Liver (tissue), 9 donors: ENCODE results near the gene SPOCK2. TPM values are rescaled to one million over a fixed set of nuclear protein-coding genes. Genes with fewer than 3 reads are reported as not detected.
"Not testable (repeated sequence)": the region's sequence is repeated elsewhere in the genome, so short reads cannot be mapped to it uniquely, and the experiment has no call there.

Source experiments
- DNase-seq: peaks from one replicate; pipeline ENCODE4 v3.0.0-alpha.2; 2017; ENCODE audit warnings: low spot score
- H3K27ac ChIP-seq, 2 donors: one replicate each; pipeline ENCODE4 v1.7.0; 2013; ENCODE audit warnings: inconsistent platforms in 2 of 2, low read length in 2 of 2, control low read depth in 1 of 2, low read depth in 1 of 2, mild to moderate bottlenecking in 1 of 2
- H3K27me3 ChIP-seq, 4 donors: one replicate each; pipeline versions ENCODE4 v1.6.1 to v1.7.0; 2013; ENCODE audit warnings: low read length in 3 of 4, inconsistent platforms in 1 of 4, mild to moderate bottlenecking in 1 of 4, moderate library complexity in 1 of 4; ENCODE audit not compliant: control insufficient read depth in 4 of 4, insufficient read depth in 4 of 4
- H3K36me3 ChIP-seq, 4 donors: one replicate each; pipeline versions ENCODE4 v1.6.1 to v1.7.0; 2013; ENCODE audit warnings: low read length in 3 of 4, mild to moderate bottlenecking in 3 of 4, low read depth in 1 of 4, moderate library complexity in 1 of 4; ENCODE audit not compliant: control insufficient read depth in 4 of 4, insufficient read depth in 3 of 4
- H3K4me1 ChIP-seq, 4 donors: one replicate each; pipeline versions ENCODE4 v1.6.1 to v1.7.0; 2013; ENCODE audit warnings: low read length in 3 of 4, mild to moderate bottlenecking in 3 of 4, moderate library complexity in 1 of 4; ENCODE audit not compliant: control insufficient read depth in 4 of 4, insufficient read depth in 4 of 4
- H3K4me3 ChIP-seq, 3 donors: one replicate each; pipeline versions ENCODE4 v1.6.1 to v1.7.0; 2013; ENCODE audit warnings: low read length in 3 of 3, control low read depth in 1 of 3, low read depth in 1 of 3, mild to moderate bottlenecking in 1 of 3
- H3K9ac ChIP-seq, 2 donors: one replicate each; pipeline ENCODE4 v1.7.0; 2013; ENCODE audit warnings: low read length in 2 of 2, mild to moderate bottlenecking in 2 of 2, moderate library complexity in 2 of 2, control low read depth in 1 of 2, low read depth in 1 of 2
- H3K9me3 ChIP-seq, 4 donors: one replicate each; pipeline versions ENCODE4 v1.6.1 to v1.7.0; 2013; ENCODE audit warnings: low read length in 3 of 4; ENCODE audit not compliant: control insufficient read depth in 4 of 4
- EGR1 ChIP-seq, 2 donors: IDR thresholded peaks; 2 replicates each; pipeline ENCODE4 v1.6.1; 2016 to 2018; ENCODE audit warnings: antibody characterized with exemption in 2 of 2, low read depth in 2 of 2
- FOXA2 ChIP-seq: IDR thresholded peaks from 2 replicates; pipeline ENCODE4 v1.6.1; 2016; ENCODE audit warnings: antibody characterized with exemption
- HNF4A ChIP-seq, 2 donors: conservative IDR thresholded peaks; 2 replicates each; pipeline ENCODE4 v1.6.1; 2016; ENCODE audit warnings: antibody characterized with exemption in 2 of 2, mild to moderate bottlenecking in 2 of 2
- HNF4G ChIP-seq: IDR thresholded peaks from 2 replicates; pipeline ENCODE4 v1.6.1; 2016; ENCODE audit warnings: antibody characterized with exemption
- JUND ChIP-seq, 2 donors: IDR thresholded peaks; 2 replicates each; pipeline ENCODE4 v1.6.1; 2016; ENCODE audit warnings: antibody characterized with exemption in 2 of 2
- NR2F2 ChIP-seq: IDR thresholded peaks from 2 replicates; pipeline ENCODE4 v1.6.1; 2016; ENCODE audit warnings: antibody characterized with exemption
- RXRA ChIP-seq, 2 donors: IDR thresholded peaks; 2 replicates each; pipeline ENCODE4 v1.6.1; 2017 to 2018; ENCODE audit warnings: antibody characterized with exemption in 2 of 2, mild to moderate bottlenecking in 1 of 2
- TAF1 ChIP-seq: conservative IDR thresholded peaks from 2 replicates; pipeline ENCODE4 v1.6.1; 2016; ENCODE audit warnings: antibody characterized with exemption, mild to moderate bottlenecking
- YY1 ChIP-seq: IDR thresholded peaks from 2 replicates; pipeline ENCODE4 v1.6.1; 2016; ENCODE audit warnings: antibody characterized with exemption, mild to moderate bottlenecking
- ZBTB33 ChIP-seq: IDR thresholded peaks from 2 replicates; pipeline ENCODE4 v1.6.1; 2016; ENCODE audit warnings: antibody characterized with exemption
- WGBS: extraction: QIAGEN DNeasy Blood & Tissue Kit; methylation state at CpG from one replicate; pipeline ENCODE4 v1.1.7; 2013; 5-methylcytosine and 5-hydroxymethylcytosine counted together
- polyA plus RNA-seq, 2 donors: library from polyadenylated mRNA; stranded (reverse) in 1 of 2; unstranded in 1 of 2; fragments of 200-250 nt in 1 of 2; fragments of >200 nt in 1 of 2; fragmentation: Nextera tagmentation in 1 of 2; extraction: Ambion mirVana in 1 of 2; gene quantifications; one replicate each; pipeline versions ENCODE4 v1.2.1 to v1.2.3, GENCODE V29; 2013 to 2015
- total RNA-seq, 2 donors: library from RNA; depleted of rRNA; stranded (reverse); fragments of >200 nt; gene quantifications; one replicate each; pipeline ENCODE4 v1.2.3, GENCODE V29; 2014
- TF ChIP-seq, protein P1 (sequence below): IDR thresholded peaks from 2 replicates; pipeline ENCODE4 v1.6.1; 2016; ENCODE audit warnings: antibody characterized with exemption, mild to moderate bottlenecking
- TF ChIP-seq, protein P2 (sequence below): fragments of 150-350 bp; IDR thresholded peaks from 2 replicates; pipeline ENCODE4 v1.5.1; 2017; ENCODE audit warnings: improper control_type of control experiment, low read depth, low read length; ENCODE audit not compliant: missing input control
- TF ChIP-seq, protein P3 (sequence below): IDR thresholded peaks from 2 replicates; pipeline ENCODE4 v1.6.1; 2016; ENCODE audit warnings: antibody characterized with exemption
- donor health status: healthy.
- donor health status: healthy.
- donor health status: healthy.
- donor health status: healthy.
- donor health status: healthy.

The SPOCK2 gene
- total and polyA plus RNA-seq, 4 donors: 0.36 to 1.7 (median 0.64) TPM

DNA sequence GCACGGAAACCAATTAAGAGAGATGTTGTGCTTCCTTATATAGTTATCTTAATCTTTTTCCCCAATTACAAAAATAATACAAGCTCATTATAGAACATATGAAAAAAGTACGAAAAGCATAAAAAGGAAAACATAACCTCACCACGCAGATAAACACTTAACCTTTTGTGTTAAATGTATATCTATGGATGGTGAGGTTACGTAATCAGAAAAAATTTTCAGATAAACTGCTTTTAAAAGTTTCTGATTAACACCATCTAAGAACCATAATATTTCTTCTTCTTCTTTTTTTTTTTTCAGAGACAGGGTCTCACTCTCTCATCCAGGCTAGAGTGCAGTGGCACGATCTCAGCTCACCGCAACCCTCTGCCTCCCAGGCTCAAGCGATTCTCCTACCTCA lies 49.2 kb upstream of the SPOCK2 start:
- Histone ChIP-seq H3K27ac (no peak overlapping the region), H3K36me3 (peaks cover 0 to 2% (median 0%) of the 10 kb centered on the region in 4 donors), H3K27me3 (no peaks in the 10 kb centered on the region), H3K9ac (no peak overlapping the region), H3K4me1 (no peaks in the 10 kb centered on the region), H3K9me3 (no peaks in the 10 kb centered on the region), H3K4me3 (no peak overlapping the region)
- whole genome bisulfite sequencing: 97% methylated on average over 7 of the region's 7 CpGs
- TF ChIP-seq, protein P1, sequence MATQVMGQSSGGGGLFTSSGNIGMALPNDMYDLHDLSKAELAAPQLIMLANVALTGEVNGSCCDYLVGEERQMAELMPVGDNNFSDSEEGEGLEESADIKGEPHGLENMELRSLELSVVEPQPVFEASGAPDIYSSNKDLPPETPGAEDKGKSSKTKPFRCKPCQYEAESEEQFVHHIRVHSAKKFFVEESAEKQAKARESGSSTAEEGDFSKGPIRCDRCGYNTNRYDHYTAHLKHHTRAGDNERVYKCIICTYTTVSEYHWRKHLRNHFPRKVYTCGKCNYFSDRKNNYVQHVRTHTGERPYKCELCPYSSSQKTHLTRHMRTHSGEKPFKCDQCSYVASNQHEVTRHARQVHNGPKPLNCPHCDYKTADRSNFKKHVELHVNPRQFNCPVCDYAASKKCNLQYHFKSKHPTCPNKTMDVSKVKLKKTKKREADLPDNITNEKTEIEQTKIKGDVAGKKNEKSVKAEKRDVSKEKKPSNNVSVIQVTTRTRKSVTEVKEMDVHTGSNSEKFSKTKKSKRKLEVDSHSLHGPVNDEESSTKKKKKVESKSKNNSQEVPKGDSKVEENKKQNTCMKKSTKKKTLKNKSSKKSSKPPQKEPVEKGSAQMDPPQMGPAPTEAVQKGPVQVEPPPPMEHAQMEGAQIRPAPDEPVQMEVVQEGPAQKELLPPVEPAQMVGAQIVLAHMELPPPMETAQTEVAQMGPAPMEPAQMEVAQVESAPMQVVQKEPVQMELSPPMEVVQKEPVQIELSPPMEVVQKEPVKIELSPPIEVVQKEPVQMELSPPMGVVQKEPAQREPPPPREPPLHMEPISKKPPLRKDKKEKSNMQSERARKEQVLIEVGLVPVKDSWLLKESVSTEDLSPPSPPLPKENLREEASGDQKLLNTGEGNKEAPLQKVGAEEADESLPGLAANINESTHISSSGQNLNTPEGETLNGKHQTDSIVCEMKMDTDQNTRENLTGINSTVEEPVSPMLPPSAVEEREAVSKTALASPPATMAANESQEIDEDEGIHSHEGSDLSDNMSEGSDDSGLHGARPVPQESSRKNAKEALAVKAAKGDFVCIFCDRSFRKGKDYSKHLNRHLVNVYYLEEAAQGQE: no peak
- no peak for TF ChIP-seq JUND (IDR thresholded peaks at IDR 0.05)
- no peak for TF ChIP-seq YY1
- TF ChIP-seq TAF1: no peak
- TF ChIP-seq, protein P2, sequence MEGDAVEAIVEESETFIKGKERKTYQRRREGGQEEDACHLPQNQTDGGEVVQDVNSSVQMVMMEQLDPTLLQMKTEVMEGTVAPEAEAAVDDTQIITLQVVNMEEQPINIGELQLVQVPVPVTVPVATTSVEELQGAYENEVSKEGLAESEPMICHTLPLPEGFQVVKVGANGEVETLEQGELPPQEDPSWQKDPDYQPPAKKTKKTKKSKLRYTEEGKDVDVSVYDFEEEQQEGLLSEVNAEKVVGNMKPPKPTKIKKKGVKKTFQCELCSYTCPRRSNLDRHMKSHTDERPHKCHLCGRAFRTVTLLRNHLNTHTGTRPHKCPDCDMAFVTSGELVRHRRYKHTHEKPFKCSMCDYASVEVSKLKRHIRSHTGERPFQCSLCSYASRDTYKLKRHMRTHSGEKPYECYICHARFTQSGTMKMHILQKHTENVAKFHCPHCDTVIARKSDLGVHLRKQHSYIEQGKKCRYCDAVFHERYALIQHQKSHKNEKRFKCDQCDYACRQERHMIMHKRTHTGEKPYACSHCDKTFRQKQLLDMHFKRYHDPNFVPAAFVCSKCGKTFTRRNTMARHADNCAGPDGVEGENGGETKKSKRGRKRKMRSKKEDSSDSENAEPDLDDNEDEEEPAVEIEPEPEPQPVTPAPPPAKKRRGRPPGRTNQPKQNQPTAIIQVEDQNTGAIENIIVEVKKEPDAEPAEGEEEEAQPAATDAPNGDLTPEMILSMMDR: no peak
- TF ChIP-seq, protein P3, sequence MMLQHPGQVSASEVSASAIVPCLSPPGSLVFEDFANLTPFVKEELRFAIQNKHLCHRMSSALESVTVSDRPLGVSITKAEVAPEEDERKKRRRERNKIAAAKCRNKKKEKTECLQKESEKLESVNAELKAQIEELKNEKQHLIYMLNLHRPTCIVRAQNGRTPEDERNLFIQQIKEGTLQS: no peak
- TF ChIP-seq NR2F2: no peak
- DNase-seq: no peak

DNA sequence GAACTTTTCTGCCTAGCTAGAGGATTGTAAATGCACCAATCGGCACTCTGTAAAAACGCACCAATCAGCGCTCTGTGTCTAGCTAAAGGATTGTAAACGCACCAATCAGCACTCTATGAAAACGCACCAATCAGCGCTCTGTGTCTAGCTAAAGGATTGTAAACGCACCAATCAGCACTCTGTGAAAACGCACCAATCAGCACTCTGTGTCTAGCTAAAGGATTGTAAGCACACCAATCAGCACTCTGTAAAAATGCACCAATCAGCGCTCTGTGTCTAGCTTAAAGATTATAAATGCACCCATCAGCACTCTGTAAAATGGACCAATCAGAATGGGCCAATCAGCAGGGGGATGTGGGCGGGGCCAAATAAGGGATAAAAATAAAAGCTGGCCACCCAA lies 47.9 kb upstream of the SPOCK2 start:
- H3K9ac ChIP-seq, H3K4me3 ChIP-seq, H3K27ac ChIP-seq, H3K36me3 ChIP-seq, H3K4me1 ChIP-seq, DNase-seq, H3K9me3 ChIP-seq, H3K27me3 ChIP-seq: not testable (repeated sequence)
- WGBS: 98% methylated on average over 10 of the region's 10 CpGs

- Histone ChIP-seq H3K9ac (no peak overlapping the region), H3K27me3 (no peaks in the 10 kb centered on the region), H3K4me1 (no peaks in the 10 kb centered on the region), H3K4me3 (no peak overlapping the region), H3K36me3 (peaks cover 0 to 2% (median 0%) of the 10 kb centered on the region in 4 donors), H3K27ac (no peak overlapping the region), H3K9me3 (no peaks in the 10 kb centered on the region)
- no peak for DNase-seq
- 87% methylated on average over 10 of the region's 10 CpGs for WGBS
- no peak for TF ChIP-seq FOXA2
- no peak for TF ChIP-seq ZBTB33
- TF ChIP-seq EGR1 (IDR thresholded peaks at IDR 0.05; ENCODE audit: low read depth in 2 of 2): no peak
- TF ChIP-seq RXRA (IDR thresholded peaks at IDR 0.05): no peak
- no peak for TF ChIP-seq HNF4G
- TF ChIP-seq HNF4A (conservative IDR thresholded peaks at IDR 0.05): no peak
- TF ChIP-seq JUND (IDR thresholded peaks at IDR 0.05): no peak
- TF ChIP-seq, protein P2: no peak
Observed at GRCh38 chr10:72134785-72135767, 46.7 kb upstream of the SPOCK2 start.
